TTC549 (cell line): ENCODE data around the gene LCE1C.

ENCODE experiments used
- FAIRE-seq: peaks from 2 replicates; lab custom pipeline; 2012; peaks lifted over from hg19 to GRCh38; lab: Jason Lieb, UNC

Gene LCE1C, protein sequence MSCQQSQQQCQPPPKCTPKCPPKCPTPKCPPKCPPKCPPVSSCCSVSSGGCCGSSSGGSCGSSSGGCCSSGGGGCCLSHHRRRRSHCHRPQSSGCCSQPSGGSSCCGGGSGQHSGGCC

DNA sequence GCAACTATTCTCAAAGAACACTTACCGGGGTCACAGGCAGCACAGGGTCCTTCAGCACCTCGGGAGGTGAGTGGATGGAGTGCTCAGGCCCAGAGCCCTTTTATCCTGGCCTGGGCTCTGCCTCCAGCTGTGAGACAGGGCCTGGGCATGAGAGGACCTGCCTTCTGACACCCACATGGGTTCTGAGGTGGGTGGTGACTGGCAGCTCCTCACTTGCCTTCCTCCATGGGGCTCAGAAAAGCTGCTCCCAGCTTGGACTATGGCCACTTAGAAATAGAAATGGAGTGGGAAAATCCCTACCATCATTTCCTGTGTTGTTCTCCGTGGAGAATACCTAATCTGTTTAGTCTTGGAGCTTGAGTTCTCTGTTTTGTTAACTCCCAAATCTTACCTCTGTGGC is at the start of gene LCE1C:
TSS of gene LCE1C (minus strand) at position 76 of the 400 bp plus-strand sequence. CDS start 1,173 bp downstream, outside the sequence.
- no peak for FAIRE-seq

DNA sequence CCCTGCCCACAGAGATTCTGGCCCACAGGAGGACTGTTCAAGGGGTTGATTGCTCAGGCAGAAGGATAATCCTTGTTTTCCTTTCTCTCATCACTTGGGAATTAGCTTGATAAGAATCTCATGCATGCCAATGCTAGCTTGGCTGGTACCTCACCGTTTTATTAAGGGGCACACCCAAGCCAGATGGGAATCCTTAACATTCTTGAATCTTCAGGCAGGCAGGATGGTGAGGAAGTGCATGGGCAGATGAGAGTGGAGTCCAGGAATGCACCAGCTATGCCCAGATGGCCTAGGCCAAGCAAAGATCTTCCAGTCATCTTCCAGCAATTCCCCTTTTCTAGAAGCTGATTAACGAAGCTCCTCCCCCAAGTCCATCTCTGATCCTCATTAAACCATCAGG is 49.2 kb upstream of the LCE1C start:
- no peak for FAIRE-seq

DNA sequence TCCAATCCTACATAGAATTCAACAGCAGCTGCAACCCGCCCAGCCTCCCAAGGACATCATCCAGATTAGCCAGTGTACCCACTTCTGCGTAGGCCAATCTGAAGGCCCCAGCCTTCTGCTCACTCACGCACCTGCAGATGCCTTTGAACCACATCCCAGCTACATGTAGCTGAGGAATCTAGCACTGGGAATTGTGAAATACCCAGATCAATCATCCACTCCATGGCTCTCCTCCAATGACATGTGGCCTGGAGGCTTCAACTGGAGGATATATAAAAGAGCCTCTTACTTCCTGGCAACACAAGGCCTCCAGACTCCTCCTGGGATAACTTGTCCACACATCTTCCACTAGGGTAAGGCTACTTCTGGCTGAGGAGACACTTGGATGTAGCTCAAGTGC is 36.1 kb upstream of the LCE1C start, which contains the start of gene LCE6A:
TSS of gene LCE6A (plus strand) at position 301 of the 400 bp plus-strand sequence. CDS start 665 bp downstream, outside the sequence.
- no peak for FAIRE-seq

DNA sequence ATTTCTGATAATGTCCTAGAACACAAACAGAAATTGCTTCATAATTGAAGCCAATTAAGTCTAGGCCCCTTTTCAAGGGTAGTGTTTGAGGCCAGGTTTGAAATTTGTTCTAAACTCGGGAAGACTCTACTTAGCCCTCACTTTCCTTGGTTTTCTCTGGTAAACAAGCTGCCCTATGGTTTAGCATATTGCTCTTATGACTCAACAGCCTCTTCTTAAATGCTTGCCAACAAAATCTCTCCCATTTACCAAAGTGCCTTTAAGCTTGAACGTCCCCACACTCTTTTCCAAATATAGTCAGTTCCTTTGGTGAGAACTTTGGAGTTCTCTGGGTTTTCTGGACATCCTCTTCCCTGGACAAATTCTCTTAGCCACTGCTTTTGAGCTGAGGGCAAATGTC is 30.4 kb upstream of the LCE1C start:
- no peak for FAIRE-seq

DNA sequence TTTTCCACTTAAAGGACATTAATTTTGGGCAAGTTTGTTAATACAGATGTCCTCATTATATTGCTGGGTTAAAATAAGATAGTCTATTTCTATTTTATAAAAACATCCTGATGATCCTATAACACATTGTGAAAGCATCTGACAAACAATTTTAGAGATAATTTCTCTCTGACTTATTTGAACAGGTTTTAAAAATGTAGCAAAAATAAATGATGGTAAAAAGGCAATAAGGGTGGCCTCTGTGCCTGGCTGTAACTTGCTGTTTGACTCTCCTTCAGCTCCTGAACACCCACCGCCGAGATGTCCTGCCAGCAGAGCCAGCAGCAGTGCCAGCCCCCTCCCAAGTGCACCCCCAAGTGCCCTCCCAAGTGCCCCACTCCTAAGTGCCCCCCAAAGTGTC is 20.7 kb upstream of the LCE1C start, which contains the start of gene LCE1A:
TSS of gene LCE1A (plus strand) at position 301 of the 400 bp plus-strand sequence. CDS start at position 301, 0 bp downstream.
- FAIRE-seq = no peak

DNA sequence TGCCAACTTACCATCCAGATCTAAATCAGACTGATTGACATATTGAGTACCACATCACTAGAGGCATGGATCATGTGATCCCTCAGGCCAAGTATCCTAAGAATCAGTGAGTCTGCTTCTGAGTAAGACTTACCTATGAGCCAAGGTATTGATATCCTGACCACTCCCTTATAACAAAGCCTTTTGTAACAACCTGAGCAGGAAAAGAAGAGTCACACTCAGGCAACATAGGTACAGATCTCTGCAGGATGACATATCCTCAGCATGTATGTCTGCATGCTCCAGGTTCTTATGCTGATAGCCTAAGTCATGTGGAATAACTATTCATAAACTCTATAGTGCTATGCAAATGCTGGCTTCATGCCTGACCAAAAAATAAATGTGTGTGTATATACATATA is 18.5 kb upstream of the LCE1C start:
- FAIRE-seq = no peak

DNA sequence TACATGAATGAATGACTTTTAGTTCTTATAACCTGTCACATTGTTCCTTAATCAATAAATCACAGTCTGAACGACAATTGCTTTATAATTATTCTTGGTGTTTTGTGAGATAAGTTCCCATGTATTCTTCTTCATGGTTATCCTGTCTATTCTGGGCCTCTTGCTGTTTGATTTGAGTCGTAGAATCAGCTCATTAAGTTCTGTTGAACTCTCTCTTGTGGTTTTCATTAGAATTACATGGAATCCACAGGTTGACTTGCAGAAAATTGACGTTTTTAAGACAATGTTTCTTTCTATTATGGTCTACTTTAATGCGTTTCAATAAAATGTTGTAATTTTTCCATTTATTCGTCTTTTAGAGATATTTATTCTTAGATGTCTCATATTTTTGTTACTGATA is 16.8 kb upstream of the LCE1C start:
- no peak for FAIRE-seq

DNA sequence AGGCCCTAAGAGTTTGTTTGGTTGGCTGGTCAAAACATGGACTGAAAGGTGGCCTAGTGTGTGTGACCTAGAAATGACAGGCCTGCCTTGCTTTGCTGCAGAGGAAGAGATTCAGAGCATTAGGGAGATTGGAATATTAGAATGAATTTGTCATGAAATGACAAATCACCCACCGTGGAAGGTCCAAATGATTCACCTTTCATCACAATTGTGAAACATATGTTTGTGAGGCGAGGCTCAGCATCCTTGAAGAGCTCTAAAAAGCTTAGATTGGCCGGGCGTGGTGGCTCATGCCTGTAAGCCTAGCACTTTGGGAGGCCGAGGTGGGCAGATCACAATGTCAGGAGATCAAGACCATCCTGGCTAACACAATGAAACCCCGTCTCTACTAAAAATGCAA is 10.9 kb upstream of the LCE1C start:
- FAIRE-seq = no peak

DNA sequence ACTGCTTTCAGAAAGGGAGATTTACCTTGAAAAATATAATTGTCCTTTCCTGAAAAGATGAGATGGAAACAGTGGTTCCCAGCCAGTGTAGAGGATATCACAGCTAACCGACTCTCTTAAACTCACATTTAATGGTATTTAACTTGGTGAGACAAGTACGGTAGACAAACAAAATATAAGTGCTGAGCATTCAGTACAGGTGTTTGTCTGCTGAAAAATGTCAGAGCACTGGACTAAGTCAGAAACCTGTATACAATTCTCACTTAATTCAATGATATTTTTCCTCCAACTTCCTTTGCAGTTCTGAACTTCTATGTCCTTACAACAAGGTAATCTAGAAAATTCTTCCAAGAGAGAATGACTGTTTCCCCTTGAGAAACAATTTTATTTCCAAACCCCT is 5.2 kb upstream of the LCE1C start, which contains the start of gene LCE1B:
TSS of gene LCE1B (plus strand) at position 301 of the 400 bp plus-strand sequence. CDS start 476 bp downstream, outside the sequence.
- no peak for FAIRE-seq

DNA sequence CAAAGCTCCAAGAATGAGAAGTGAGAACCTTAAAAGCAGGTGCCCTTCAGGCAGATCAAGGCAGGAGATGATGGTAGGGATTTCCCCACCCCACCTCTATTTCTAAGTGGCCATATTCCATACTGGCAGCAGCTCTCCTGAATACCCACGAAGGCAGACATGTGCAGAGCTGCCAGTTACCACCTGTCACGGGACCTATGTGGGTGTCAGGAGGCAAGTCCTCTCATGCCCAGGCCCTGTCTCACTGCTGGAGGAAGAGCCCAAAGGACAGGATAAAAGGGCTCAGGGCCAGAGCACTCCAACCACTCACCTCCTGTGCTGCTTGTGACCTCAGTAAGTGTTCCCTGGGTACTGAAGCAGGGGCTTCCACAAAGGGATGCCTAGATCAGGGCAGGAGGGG is 4.6 kb upstream of the LCE1C start:
- FAIRE-seq = no peak

DNA sequence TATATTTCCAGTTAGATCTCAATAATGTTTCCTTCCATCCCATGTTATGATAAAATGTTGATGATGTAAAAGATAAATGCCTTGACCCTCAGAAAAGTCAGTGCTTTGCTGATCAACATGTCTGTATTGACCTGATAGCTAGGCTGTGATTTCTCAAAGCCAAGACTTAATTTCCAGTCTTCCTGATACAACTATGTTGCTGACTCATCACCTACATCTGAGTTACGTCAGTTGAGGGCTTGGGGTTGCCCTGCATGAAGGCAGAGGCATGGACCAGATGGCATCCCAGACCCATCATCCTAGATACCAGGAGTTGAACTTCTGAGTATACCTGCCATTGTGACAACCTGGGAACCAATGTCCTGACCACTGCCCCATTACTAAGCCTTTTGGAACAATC is 5.1 kb downstream of the LCE1C start:
- no peak for FAIRE-seq

DNA sequence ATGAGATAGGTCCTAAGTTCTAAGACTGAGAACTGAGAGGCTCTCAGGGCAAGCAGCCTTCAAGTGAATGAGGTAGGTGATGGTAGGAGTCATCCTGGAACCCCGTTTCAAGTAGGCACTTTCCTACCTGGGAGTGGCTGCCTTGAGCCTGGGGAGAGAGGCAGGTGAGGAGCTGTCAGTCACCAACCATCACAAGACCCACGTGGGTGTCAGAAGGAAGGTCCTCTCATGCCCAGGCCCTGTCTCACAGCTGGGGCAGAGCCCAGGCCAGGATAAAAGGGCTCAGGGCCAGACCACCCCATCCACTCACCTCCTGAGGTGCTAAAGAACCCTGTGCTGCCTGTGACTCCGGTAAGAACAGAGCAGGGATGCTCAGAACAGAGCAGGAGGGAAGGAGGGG is 10.0 kb downstream of the LCE1C start, which contains the start of gene LCE1D:
TSS of gene LCE1D (plus strand) at position 301 of the 400 bp plus-strand sequence. CDS start 1,074 bp downstream, outside the sequence.
- FAIRE-seq = no peak

DNA sequence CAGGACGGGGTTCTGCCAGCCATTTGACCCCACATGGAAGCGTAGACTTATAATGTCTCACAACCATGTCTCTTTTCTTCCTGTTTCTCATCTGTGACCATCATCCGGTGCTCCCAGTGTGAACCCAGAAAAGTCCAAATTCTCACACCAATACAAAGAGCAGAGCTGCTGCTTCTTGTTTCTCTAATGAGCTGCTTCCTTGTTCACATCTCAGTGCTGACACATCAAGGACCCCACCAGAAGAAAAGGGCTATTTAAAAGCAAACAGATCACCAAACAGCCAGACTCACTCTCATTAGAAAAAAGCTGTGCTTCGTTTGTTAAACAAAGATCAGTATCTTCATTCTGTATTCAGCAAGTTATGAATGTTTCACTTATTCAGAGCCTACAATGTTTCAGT is 10.8 kb downstream of the LCE1C start:
- FAIRE-seq = no peak

DNA sequence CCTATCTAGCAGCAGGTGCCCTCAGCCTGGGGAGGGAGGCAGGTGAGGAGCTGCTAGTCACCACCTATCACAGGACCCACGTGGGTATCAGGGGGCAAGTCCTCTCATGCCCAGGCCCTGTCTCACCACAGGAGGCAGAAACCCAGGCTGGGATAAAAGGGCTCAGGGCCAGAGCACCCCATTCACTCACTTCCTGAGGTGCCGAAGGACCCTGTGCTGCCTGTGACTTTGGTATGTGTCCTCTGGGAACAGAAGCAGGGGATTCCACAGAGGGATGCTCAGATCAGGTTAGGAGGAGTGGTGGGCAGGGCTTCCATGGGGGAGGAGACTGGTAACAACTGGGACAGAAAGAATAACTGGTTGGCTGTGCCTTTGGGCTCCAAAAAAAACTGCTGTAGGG is 20.4 kb downstream of the LCE1C start, which contains the start of gene LCE1E:
TSS of gene LCE1E (plus strand) at position 181 of the 400 bp plus-strand sequence. CDS start 1,043 bp downstream, outside the sequence.
- no peak for FAIRE-seq

DNA sequence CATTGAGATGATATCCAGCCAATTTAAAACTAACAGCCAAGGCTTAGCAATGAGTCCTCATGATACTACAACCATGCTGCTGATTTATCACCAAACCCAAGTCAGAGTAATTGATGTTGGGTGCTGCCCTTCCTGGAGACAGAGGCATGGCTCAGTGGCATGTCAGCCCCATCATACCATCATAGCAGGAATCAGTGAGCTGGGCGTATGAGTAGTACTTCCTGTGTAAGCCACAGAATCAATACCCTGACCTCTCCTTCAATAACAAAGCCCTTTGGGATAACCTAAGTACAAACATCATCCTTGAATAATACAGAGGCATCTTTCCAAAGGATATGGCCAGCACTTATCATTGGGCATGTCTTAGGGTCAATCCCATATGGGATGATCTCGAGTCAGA is 23.4 kb downstream of the LCE1C start:
- no peak for FAIRE-seq

DNA sequence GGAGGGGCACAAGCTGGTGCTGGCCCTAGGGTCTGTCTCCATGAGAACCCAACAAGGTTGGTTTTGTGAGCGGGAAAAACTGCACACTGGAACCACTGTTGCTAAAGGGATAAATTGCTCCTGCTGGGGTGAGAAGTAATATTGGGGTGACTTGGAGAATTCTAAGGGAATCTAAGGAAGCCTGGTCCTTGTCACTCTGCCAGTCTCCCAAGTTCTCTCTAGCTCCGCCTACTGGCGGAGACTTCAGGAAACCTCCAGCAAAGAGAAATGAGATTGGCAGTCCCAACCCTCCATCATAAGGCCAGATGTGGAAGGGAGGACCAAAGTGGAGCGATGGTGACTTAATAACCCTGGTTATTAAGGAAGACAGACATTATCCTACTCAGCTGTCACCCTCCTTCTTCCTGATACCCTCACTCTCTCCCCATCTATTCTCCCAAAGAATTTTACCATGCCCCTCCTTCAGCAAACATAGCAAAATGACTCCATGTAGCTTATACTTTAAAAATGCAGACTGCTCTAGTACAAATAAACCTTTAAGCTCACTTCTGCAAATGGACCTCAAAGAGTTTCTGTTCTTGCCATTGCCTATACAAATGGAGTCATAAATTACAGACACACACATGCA is 28.8 kb downstream of the LCE1C start:
- no peak for FAIRE-seq

DNA sequence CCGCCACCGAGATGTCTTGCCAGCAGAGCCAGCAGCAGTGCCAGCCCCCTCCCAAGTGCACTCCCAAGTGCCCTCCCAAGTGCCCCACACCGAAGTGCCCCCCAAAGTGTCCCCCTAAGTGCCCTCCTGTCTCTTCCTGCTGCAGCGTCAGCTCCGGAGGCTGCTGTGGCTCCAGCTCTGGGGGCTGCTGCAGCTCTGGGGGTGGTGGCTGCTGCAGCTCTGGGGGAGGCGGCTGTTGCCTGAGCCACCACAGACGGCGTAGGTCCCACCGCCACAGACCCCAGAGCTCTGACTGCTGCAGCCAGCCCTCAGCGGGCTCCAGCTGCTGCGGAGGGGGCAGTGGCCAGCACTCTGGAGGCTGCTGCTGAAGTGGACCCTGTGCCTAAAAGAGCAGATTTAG is 30.1 kb downstream of the LCE1C start:
- no peak for FAIRE-seq

DNA sequence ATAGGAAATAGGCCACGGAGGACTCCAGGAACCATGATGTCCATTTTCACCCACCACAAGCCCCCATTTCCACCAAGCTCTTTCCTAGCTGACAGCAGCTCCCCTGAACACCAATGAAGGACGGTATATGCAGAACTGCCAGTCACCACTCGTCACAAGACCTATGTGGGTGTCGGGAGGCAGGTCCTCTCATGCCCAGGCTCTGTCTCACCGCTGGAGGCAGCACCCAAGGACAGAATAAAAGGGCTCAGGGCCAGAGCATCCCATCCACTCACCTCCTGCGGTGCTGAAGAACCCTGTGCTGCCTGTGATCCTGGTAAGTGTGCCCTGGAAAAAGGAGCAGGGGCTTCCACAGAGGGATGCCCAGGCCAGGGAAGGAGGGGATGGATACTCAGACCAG is 31.6 kb downstream of the LCE1C start, which contains the start of gene LCE1F:
TSS of gene LCE1F (plus strand) at position 266 of the 400 bp plus-strand sequence. CDS start 1,232 bp downstream, outside the sequence.
- no peak for FAIRE-seq

DNA sequence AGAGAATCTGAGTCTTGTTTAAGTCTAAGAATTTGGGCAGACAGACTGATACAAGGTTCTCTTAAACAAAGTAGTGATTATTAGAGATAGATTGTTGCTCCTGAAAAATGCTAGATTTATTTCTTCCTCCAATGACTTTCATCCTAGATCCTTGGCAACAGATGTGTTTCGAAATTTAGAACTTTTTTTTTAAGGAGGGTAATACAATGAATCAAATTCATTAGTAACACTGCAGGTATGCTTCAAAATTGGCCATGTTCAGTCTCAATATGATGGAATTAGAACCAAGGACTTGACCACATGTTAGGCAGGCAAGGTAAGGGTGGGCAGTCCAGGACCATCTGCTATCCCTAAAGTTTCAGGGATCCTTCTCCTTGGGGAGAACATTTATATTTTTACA is 36.0 kb downstream of the LCE1C start:
- no peak for FAIRE-seq

DNA sequence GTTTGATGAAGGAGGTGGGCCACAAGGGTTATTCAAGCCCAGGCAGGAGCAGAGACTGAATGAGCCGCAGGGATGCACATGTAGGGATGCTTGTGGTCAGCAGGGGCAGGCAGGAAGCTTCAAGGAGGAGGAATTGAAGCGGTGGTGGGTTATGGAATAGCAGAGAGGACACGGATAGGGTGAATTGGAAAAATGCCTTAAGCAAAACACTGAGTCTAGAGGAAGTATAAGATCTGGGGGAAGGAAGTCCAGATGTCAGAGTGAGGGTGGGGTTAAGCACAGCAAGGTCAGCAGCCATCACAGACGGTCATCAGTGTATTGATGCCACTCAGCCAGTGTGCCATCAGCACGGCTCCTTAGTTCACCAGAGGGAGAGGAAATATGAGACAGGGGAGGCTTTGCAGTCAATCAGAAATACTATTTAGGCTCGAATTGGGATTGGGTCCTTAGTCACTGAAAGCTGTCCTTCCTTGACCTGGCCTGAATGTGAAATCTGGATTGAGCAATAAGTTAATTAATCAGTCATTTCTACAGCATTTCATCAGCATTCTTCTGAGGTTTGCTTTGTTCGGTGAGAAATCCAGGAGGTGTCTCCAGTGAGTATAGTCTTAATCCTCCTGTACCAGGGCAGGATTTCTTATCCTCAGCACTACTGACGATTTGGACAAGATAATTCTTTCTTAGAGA is 37.5 kb downstream of the LCE1C start:
- FAIRE-seq = no peak

DNA sequence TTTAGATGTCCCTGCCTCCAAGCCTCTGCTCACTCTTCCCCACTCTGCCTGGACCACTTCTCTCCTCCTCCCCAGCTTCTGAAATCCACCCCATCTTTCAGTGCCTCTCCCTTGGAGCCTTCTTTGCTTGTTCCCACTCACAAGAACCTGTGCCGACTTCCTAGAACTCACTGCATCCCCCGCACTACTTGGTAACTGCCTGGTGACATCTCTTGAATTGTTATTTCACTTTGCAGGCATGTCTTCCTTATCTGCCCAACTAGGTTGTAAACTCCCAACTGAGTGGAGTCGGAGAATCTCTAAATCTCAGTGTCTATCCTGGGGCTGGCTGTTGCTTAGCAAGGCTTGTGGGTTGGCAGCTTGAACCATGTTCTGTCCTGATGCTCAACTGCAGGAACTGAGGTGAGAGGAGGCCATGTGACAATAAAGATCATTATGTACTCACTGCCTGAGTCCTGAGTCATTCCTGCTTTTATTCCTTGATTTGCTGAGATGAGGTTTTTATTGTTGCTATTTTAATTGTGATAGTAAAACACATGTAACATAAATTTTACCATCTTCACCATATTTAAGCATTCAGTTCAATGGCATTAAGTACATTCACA is 44.7 kb downstream of the LCE1C start:
- no peak for FAIRE-seq

DNA sequence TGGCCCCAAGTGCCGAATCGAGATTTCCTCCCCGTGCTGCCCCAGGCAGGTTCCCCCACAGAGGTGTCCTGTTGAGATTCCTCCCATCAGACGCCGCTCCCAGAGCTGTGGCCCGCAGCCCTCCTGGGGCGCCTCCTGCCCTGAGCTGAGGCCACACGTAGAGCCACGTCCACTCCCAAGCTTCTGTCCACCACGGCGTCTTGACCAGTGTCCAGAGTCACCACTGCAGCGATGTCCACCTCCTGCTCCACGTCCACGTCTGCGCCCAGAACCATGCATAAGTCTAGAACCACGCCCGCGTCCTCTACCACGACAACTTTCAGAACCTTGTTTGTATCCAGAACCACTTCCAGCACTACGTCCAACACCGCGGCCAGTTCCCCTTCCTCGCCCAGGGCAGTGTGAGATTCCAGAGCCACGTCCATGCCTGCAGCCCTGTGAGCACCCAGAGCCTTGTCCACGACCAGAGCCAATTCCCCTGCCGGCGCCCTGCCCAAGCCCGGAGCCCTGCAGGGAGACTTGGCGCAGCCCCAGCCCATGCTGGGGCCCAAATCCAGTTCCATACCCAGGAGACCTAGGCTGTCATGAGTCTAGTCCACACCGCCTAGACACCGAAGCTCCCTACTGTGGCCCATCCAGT is 45.8 kb downstream of the LCE1C start:
- no peak for FAIRE-seq
